HG02763 (cell line): ENCODE measurements around the gene WDR37.
"Not testable (repeated sequence)": the region's sequence is repeated elsewhere in the genome, so short reads cannot be mapped to it uniquely, and the experiment has no call there.

Source experiments
- ATAC-seq: cut with Tn5 transposase; IDR thresholded peaks from one replicate; pipeline ENCODE4 v1.9.1; 2021; ENCODE audit warnings: mild to moderate bottlenecking, moderate library complexity; ENCODE audit not compliant: unreplicated experiment

Gene WDR37, protein sequence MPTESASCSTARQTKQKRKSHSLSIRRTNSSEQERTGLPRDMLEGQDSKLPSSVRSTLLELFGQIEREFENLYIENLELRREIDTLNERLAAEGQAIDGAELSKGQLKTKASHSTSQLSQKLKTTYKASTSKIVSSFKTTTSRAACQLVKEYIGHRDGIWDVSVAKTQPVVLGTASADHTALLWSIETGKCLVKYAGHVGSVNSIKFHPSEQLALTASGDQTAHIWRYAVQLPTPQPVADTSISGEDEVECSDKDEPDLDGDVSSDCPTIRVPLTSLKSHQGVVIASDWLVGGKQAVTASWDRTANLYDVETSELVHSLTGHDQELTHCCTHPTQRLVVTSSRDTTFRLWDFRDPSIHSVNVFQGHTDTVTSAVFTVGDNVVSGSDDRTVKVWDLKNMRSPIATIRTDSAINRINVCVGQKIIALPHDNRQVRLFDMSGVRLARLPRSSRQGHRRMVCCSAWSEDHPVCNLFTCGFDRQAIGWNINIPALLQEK

DNA sequence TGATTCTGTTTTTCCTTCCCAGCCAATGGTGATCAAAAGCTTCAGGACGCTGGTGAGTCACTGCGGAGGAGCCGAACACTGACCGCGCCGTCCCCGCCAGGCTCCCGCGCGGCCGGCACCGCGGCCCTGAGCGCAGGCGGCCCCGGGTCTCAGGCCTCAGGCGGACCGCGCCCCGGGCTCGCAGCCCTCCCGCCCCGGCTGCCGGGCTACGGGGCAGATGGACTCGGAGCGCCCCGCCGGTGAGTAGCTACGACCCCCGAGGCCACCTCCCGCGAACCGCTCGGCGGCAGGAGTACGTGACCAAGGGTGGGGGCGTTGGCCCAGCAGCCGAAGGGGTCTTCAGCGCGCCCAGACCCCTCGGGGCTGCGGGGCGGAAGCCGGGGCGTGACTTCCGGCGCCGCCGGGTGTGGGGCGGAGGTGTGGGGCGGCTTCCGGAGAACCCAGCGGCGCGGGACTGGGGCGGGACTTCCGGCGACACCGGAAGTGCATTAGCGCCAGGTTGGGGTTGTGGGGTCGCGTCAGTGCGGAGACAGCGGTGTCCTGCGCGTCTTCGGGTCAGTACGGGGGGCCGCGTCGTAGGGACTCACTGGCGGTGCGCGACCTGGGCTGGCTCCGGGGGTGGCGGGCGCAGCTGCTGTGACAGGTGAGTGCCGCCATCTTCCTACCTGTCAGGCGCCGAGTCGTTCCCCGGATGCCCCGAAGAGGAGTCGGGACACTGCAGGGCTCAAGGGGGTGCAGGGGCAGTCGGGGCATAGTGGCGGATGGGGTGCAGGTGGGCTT lies at the start of gene WDR37:
WDR37 (plus strand) TSS at position 60 of the 780 bp plus-strand sequence. CDS start 15,771 bp downstream, outside the sequence.
- peak; percentile 95 for ATAC-seq

GRCh38 chr10:1006573-1006972 lies 49.6 kb upstream of the WDR37 start:
- ATAC-seq = no peak

- no peak for ATAC-seq
Measured at GRCh38 chr10:1007583-1007982, 48.6 kb upstream of the WDR37 start.

GRCh38 chr10:1009071-1009494 lies 47.1 kb upstream of the WDR37 start:
- no peak for ATAC-seq

- not testable (repeated sequence) for ATAC-seq
Measured at GRCh38 chr10:1009947-1010346, 46.2 kb upstream of the WDR37 start.

- no peak for ATAC-seq
Measured at GRCh38 chr10:1010703-1011102, 45.5 kb upstream of the WDR37 start.

DNA sequence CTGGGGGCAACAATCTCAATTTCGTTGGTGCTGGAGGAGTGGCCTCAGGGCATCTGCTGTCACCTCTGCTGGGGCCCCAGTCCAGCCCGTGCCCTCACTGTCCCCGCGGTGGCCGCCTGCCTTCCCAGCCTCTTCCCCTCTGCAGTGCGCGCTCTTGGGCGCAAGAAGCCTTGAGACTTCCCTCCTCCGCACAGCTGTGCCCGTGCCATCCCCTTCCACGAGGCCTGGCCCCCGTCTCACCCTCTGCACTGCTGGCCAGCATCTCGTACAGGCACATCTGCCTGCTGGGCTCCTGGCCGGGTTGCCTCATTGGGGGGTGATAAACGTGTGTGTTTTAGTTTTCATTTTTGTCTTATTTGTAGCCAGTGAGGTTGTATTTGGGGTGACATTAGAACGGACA lies 44.5 kb upstream of the WDR37 start:
- ATAC-seq = no peak

DNA sequence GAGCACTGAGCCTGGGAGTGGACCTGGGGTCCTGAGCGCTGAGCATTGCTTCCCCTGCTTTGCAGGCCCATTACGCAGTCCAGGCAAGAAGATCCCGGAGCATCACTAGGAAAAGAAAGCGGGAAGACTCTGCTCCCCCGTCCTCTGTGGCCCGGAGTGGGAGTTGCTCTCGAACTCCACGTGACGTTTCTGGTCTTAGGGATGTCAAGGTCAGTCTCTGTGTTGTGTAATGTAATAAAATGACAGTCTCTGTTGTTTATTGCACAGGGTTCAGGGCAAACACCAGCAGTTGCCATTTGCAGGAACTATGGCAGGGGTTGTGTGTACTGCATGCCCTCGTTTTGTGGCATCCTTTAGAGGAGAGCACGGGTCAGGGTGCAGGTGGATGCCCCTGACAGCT lies 40.5 kb upstream of the WDR37 start:
- no peak for ATAC-seq

DNA sequence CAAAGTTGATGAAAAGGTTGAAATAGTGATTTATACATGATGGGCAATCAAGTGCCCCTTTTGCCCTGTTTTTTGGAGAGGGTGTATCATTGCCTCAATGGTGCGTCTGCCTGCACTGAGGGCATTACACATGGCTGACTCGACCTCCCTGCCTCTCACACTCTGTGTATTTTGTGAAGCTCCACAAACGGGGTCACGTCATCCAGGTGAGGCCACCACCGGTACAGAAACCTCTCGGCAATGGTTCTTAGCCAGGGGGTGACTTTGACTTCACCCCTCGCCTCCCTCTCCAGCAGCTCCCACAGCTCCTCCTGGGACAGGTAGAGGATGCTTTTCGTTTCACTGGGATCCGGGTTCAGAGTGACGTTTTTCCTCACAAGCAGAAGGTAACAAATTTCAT lies 36.8 kb upstream of the WDR37 start:
- ATAC-seq = no peak

GRCh38 chr10:1020460-1020859 lies 35.7 kb upstream of the WDR37 start:
- no peak for ATAC-seq

- no peak for ATAC-seq
Measured at GRCh38 chr10:1020958-1021357, 35.2 kb upstream of the WDR37 start.

DNA sequence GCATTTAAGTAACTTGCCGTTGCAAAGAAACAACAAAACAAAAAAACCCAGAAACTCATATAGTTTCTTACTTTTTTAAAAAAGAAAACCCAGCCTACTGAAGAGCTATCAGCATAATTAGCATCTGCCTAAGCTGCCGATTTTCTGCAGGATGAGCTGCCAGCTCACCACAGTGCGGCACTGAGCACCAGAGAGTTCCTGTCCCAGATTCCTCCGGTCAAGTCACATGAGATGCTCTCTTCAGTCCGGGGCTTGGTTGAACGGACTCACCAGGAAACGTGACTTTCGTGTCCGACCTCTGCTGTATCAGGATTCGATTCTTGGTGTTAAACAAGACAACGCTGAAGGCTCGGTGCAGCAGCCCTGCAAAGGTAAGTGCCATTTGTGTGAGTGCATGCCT lies 33.8 kb upstream of the WDR37 start:
- ATAC-seq = no peak

GRCh38 chr10:1024103-1024502 lies 32.1 kb upstream of the WDR37 start:
- ATAC-seq = no peak

- ATAC-seq = no peak
Measured at GRCh38 chr10:1025683-1026082, 30.5 kb upstream of the WDR37 start, which contains the start of gene IDI2. IDI2 (minus strand) TSS chr10:1025859; CDS start chr10:1024723, 1,136 bp downstream.

DNA sequence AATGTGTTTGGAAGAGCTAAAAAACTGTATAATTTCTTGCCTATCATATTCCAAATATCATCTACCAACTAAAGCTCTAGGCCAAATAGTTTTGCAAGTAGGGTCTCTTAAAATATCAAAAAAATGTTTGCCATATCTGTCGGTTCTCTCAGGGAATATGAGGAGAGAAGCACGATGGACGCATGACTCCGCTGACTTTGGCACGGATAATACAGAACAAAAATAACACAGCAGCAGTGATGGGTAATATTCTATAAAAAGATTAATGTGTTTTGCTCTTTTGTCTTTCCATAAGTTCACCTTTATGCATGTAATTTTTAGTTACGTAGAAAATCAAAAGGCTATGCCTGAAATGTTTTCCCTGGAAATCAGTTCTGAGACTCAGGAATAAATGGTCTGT lies 29.6 kb upstream of the WDR37 start:
- ATAC-seq = no peak

GRCh38 chr10:1029838-1030237 lies 26.3 kb upstream of the WDR37 start:
- no peak for ATAC-seq

DNA sequence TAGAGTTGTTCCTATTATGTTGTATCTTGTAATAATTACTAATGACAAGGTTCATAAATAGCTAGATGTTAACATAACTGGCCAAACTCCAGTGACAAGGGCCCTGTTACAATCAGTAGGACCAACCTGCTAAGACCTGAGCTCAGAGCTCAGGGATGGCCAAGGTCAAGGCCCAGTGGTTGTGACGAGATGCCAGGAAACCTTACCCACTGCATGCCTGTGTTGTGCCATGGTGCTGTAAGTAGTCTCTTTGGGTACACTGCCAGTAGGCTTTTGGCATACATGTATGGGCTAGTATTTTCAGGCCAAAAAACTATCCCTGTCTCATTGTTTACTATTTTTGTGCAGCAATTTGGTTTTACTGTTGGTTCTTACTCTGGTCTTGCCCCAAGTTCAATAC lies 22.6 kb upstream of the WDR37 start:
- ATAC-seq = no peak

- no peak for ATAC-seq
Measured at GRCh38 chr10:1034758-1035157, 21.4 kb upstream of the WDR37 start.

DNA sequence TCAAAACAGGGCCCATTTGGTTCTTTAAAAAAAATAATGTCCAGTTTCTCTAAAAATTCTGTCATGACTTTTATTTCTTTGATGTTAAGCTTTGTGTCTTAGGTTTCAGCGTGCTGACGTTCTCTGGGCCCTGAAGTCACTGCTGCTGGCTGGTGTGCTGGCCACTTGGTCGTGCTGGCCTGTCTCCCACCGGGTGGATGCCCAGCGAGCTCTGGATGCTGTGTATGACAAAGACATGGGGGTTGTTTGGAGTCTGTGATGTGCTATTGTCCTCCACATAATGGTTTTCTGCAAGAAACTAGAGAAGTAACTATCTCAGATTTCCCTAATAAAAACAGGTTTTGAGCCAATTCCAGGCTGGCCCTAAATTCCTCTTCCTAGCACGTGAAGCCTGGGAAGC lies 21.0 kb upstream of the WDR37 start:
- ATAC-seq = no peak

GRCh38 chr10:1036341-1036791 lies 19.8 kb upstream of the WDR37 start:
- ATAC-seq = peak; percentile 71

DNA sequence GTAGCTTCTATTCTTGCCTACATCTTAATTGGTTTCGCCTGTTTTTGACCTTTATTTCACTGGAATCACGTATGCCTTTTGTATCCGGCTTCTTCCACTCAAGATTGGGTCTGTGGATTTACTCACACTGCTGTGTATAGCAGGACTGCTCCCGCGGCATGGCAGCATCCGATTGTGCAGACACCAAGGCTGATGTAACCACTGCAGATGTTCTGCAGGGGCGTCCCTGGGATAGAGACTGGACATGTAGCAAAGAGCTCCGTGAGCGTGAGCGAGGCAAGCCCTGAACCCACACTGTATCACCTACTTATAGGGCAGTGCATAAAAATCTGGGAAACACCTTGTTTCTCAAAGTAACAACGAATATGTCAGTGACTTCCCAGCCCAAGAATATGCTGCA lies 19.1 kb upstream of the WDR37 start:
- no peak for ATAC-seq

- ATAC-seq = not testable (repeated sequence)
Measured at GRCh38 chr10:1038769-1039168, 17.4 kb upstream of the WDR37 start.
